Esophagus muscularis mucosa (tissue), 4 donors: Measurements from ENCODE around the gene SIVA1. TPM values are rescaled to one million over a fixed set of nuclear protein-coding genes. Genes with fewer than 3 reads are reported as not detected.

Experiments used
- DNase-seq: peaks from one replicate; pipeline ENCODE4 v3.0.0-alpha.2; 2017; ENCODE audit errors: extremely low spot score
- H3K27ac ChIP-seq, 4 donors: fragments of 200-600 bp; sonication (generic); replicated peaks in 1 of 4; 1 replicate in 3 of 4; 2 replicates in 1 of 4; pipeline ENCODE4 v1.5.1; 2016 to 2019; ENCODE audit warnings: mild to moderate bottlenecking in 1 of 4
- H3K27me3 ChIP-seq, 4 donors: fragments of 200-600 bp; sonication (generic); one replicate each; pipeline versions ENCODE4 v1.5.1 to v1.6.0; 2016 to 2019
- H3K36me3 ChIP-seq, 4 donors: fragments of 200-600 bp; sonication (generic); one replicate each; pipeline ENCODE4 v1.5.1; 2016 to 2019
- H3K4me1 ChIP-seq, 4 donors: fragments of 200-600 bp; sonication (generic); one replicate each; pipeline ENCODE4 v1.5.1; 2016 to 2019
- H3K4me3 ChIP-seq, 4 donors: fragments of 200-600 bp; sonication (generic); 1 replicate in 2 of 4; 2 replicates in 2 of 4; pipeline ENCODE4 v1.5.1; 2016 to 2019; ENCODE audit warnings: mild to moderate bottlenecking in 4 of 4, moderate library complexity in 1 of 4
- H3K9me3 ChIP-seq, 4 donors: fragments of 200-600 bp; sonication (generic); 1 replicate in 3 of 4; 2 replicates in 1 of 4; pipeline ENCODE4 v1.5.1; 2016 to 2019
- CTCF ChIP-seq, 3 experiments: fragments of 200-600 bp in 2 of 3; fragments of 450-650 bp in 1 of 3; sonication (generic) in 2 of 3; IDR thresholded peaks; one replicate each; pipeline ENCODE4 v1.5.1; 2017 to 2019; ENCODE audit warnings: antibody characterized with exemption in 3 of 3, mild to moderate bottlenecking in 2 of 3, moderate library complexity in 1 of 3
- EP300 ChIP-seq: sonication (generic); formaldehyde crosslinking; IDR thresholded peaks from one replicate; pipeline ENCODE4 v1.6.1; 2017; ENCODE audit warnings: antibody characterized with exemption
- POLR2A ChIP-seq: fragments of 450-650 bp; IDR thresholded peaks from one replicate; pipeline ENCODE4 v1.6.1; 2017; ENCODE audit warnings: antibody characterized with exemption, moderate library complexity, mild to moderate bottlenecking, low read depth
- POLR2AphosphoS5 ChIP-seq, 2 donors: sonication (generic); formaldehyde crosslinking; IDR thresholded peaks; one replicate each; pipeline ENCODE4 v1.6.1; 2017; ENCODE audit warnings: antibody characterized with exemption in 2 of 2
- WGBS: methylation state at CpG from one replicate; pipeline ENCODE4 v1.1.5; 2018; 5-methylcytosine and 5-hydroxymethylcytosine counted together
- intact Hi-C: fragments of 100-400 bp; cut with DNase I; formaldehyde crosslinking; loops from one replicate; pipeline ENCODE4 v1.15.1; 2023
- total RNA-seq, 4 donors: library from RNA; depleted of rRNA; stranded (reverse); fragments of >200 nt; gene quantifications; one replicate each; pipeline versions ENCODE4 v1.1.0 to v1.2.1, GENCODE V29; 2016

Gene SIVA1
- total RNA-seq, 4 donors from 2014 or later = 207 to 324 (median 290) TPM

DNA sequence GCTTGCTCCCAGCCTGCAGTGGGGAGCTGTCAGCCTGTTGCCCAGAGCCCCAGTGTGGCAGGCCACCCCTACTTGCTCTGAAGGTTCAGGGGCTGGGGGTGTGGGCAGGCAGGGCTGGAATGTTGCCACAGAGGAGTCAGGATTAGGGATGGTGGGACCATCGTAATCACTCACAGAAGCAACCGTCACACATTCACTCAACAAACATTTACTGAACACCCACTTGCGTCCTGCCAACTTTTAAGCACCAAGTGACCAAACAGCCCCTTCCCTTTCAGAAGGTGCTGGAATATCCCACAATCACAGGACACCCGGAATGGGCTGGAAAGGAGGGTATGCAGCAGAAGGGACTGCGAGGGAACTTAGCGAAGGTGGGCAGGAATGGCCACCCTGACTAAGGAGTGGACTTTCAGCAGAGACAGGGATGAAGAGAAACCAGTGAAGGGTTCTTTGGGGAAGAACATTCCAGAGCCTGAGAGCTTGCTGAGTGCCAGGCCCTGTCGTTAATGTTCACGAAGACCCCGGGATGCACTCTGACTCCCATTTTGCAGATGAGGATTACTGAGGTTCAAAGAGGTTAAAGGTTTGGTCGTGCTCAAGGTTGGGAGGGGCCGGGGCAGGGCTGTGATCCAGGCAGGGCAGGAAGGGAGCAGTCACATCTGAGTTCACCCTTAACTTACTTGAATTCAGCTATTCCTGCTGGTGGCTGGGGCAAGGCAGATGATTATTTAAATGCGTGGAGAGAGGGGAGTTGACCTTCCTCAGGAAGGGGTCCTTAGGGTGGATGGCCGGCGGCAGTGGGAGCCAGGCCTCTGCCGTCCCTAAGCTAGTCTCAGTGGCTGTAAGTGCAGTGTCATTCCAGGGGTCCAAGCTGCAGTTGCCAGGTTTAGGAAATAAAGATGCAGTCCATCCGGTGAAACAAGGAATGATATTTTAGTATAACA lies 45.6 kb downstream of the SIVA1 start:
- H3K4me1 ChIP-seq = peaks cover 59 to 87% (median 69%) of the 10 kb centered on the region in 4 donors
- WGBS = 78% methylated on average over 16 of the region's 16 CpGs
- DNase-seq = no peak
- no peaks in the 10 kb centered on the region for H3K36me3 ChIP-seq
- TF ChIP-seq POLR2A = no peak
- no peak for TF ChIP-seq EP300
- no peak for TF ChIP-seq POLR2AphosphoS5 (IDR thresholded peaks at IDR 0.05)
- TF ChIP-seq CTCF (IDR thresholded peaks at IDR 0.05) = no peak
- intact Hi-C loops = no loop called here
- H3K9me3 ChIP-seq = no peaks in the 10 kb centered on the region
- no peaks in the 10 kb centered on the region for H3K27me3 ChIP-seq
- H3K4me3 ChIP-seq = no peak overlapping the region
- peak overlapping the region; percentile 94 to 98 (median 96) for H3K27ac ChIP-seq

GRCh38 chr14:104799244-104800014 lies 46.5 kb downstream of the SIVA1 start:
- intact Hi-C loops = no loop called here
- no peaks in the 10 kb centered on the region for H3K36me3 ChIP-seq
- H3K4me1 ChIP-seq = peaks cover 50 to 83% (median 65%) of the 10 kb centered on the region in 4 donors
- peak overlapping the region; percentile 94 to 98 (median 96) for H3K27ac ChIP-seq
- peak overlapping the region; percentile 80 to 87 (median 83) for H3K4me3 ChIP-seq
- H3K9me3 ChIP-seq = no peaks in the 10 kb centered on the region
- peak; percentile 92 for DNase-seq
- no peaks in the 10 kb centered on the region for H3K27me3 ChIP-seq
- 29% methylated on average over 21 of the region's 21 CpGs for WGBS
- no peak for TF ChIP-seq POLR2A
- TF ChIP-seq CTCF (IDR thresholded peaks at IDR 0.05) = peak; percentile 11 to 29 (median 18)

DNA sequence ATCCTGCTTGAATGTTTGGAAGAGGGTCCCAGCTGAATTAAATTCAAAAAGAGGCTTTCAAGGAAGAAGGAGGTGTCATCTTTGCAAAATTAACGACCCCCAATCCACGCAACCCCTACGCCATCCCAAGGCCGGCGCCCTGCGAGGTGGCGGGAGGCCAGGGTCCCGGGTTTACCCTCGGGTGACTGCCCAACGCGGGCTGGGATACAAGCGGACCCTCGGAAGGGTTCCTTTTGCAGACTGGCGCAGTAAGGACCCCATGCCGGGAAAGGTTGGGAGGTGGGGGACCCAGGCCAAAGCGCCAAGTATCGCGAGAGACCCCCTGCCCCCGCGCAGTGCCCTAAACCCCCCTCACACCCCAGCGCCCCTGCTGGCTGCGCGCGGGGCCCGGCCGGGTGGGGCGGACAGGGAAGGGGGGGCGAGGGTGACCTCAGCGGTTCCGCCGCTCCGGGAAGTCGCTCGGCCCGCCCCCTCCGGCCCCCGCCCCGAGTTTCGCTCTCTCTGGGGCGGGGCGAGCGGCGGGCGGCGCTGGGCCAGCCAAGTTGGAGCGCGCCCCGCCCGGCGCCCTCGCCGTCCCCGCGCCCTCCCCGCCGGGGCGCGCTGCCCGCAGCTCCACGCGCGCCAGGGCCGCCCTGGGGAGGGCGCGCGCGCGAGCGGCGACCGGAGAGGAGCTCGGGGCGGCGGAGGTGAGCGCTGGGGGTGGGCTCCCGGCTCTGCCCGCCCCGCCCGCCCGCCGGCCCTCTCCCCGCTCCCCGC lies 47.2 kb downstream of the SIVA1 start:
- H3K27ac ChIP-seq = peak overlapping the region; percentile 94 to 98 (median 96)
- WGBS = 8% methylated on average over 7 of the region's 83 CpGs
- peaks cover 48 to 82% (median 67%) of the 10 kb centered on the region in 4 donors for H3K4me1 ChIP-seq
- TF ChIP-seq EP300 (no peak), POLR2A (peak; percentile 35), CTCF (IDR thresholded peaks at IDR 0.05) (peak; percentile 23 to 59 (median 23)), POLR2AphosphoS5 (IDR thresholded peaks at IDR 0.05) (peak; percentile 66 to 87)
- H3K36me3 ChIP-seq = no peaks in the 10 kb centered on the region
- DNase-seq = peak; percentile 94
- intact Hi-C loops = no loop called here
- H3K27me3 ChIP-seq = no peaks in the 10 kb centered on the region
- H3K4me3 ChIP-seq = peak overlapping the region; percentile 80 to 87 (median 83)
- no peaks in the 10 kb centered on the region for H3K9me3 ChIP-seq

DNA sequence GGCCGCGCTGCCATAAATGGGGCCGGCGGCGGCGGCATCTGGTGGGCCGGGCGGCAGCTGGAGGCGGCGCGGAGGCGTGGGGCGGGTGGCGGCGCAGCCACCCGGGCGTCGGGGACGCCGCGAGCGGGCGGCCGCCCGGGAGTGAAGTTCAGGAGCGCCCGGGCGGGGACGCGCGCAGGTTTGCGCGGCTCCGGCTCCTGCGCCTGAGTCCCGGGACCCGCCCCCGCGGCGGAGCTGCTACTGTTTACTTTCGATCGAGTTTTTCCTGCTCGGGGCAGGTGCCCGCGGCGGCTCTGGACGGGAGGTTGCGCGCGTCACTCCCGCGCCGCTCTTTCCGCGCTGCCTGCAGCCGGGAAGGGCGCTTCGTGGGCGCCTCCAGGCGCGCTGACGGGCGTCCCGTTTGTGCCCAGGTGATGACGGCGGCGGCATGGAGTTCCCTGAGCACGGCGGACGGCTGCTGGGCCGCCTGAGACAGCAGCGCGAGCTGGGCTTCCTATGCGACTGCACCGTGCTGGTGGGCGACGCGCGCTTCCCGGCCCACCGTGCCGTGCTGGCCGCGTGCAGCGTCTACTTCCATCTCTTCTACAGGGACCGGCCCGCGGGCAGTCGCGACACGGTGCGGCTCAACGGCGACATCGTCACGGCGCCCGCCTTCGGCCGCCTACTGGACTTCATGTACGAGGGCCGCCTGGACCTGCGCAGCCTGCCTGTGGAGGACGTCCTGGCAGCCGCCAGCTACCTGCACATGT lies 48.0 kb downstream of the SIVA1 start, which contains the start of gene ZBTB42:
TSS of gene ZBTB42 (plus strand) at position 331 of the 749 bp plus-strand sequence. CDS start at position 428, 97 bp downstream.
- H3K36me3 ChIP-seq = no peaks in the 10 kb centered on the region
- H3K9me3 ChIP-seq = no peaks in the 10 kb centered on the region
- H3K4me3 ChIP-seq = peak within 1 kb of the TSS; percentile 80 to 87 (median 83)
- peaks cover 52 to 86% (median 70%) of the 10 kb centered on the region in 4 donors for H3K4me1 ChIP-seq
- intact Hi-C loops = no loop called here
- peak; percentile 19 to 28 for TF ChIP-seq POLR2AphosphoS5 (IDR thresholded peaks at IDR 0.05)
- no peak for TF ChIP-seq CTCF (IDR thresholded peaks at IDR 0.05)
- 2% methylated on average over 10 of the region's 105 CpGs for WGBS
- no peaks in the 10 kb centered on the region for H3K27me3 ChIP-seq
- DNase-seq = peak; percentile 92
- peak within 1 kb of the TSS; percentile 94 to 98 (median 96) for H3K27ac ChIP-seq
